ENCODE measurements around the gene CA5A. TPM values are rescaled to one million over a fixed set of nuclear protein-coding genes. Genes with fewer than 3 reads are reported as not detected.

CA5A gene
- total and polyA plus RNA-seq, 2 of the 13 experiments (the other 11 are each of a cell fraction or from before 2014, with no cell fraction given), result 66.8 to 106 TPM

- ATAC-seq, result no peak
- Histone ChIP-seq H3K79me2 (ENCODE audit: insufficient read depth, low read length) (peaks cover 78% of the 10 kb centered on the region), H3K4me1 (ENCODE audit: insufficient read depth, low read length) (peaks cover 24% of the 10 kb centered on the region), H3K4me3 (replicated peaks in 1 of 3; ENCODE audit: insufficient read depth in 1 of 3, low read depth in 2 of 3, low read length in 3 of 3) (no peak overlapping the region), H3K27ac (ENCODE audit: extremely low read length, insufficient read depth, low read length) (no peak overlapping the region), H4K20me1 (ENCODE audit: insufficient read depth, low read length) (no peaks in the 10 kb centered on the region), H3K4me2 (ENCODE audit: low read depth, low read length) (no peak overlapping the region), H2AFZ (ENCODE audit: low read length) (no peak overlapping the region), H3K9me3 (ENCODE audit: low read length) (no peaks in the 10 kb centered on the region), H3K27me3 (ENCODE audit: control insufficient read depth in 1 of 2, insufficient read depth in 2 of 2, low read length in 2 of 2) (no peaks in the 10 kb centered on the region), H3K9ac (ENCODE audit: insufficient read depth, low read depth, low read length) (no peak overlapping the region), H3K36me3 (replicated peaks in 1 of 2; ENCODE audit: control insufficient read depth in 1 of 2, insufficient read depth in 2 of 2, low read length in 2 of 2) (peaks cover 4 to 8% of the 10 kb centered on the region in 2 experiments; a peak in 3 of 5 replicates)
- in situ Hi-C loops (cut with HindIII; ENCODE audit: extremely low pct_ligation_motif_present, low pct_unique_long_range_greater_than_20kb) (no loop called here), intact Hi-C loops (cut with micrococcal nuclease; ENCODE audit: unreplicated experiment) (no loop called here)
- CTCF ChIA-PET (ENCODE audit: low intra/inter-chr PET ratio, low total read pairs), result no interaction called here
- 87% methylated on average over 4 of the region's 4 CpGs for WGBS (ENCODE audit: low lambda C conversion rate)
- peak; percentile 55 for FAIRE-seq
- no peak for DNase-seq (ENCODE audit: low spot score)
- BruUV-seq (replicated peaks), result no TSS peak
- POLR2A ChIA-PET, result interaction anchor here (3.4 kb wide), 1 partner anchor 11 kb away, joined by 15 read pairs; the partner anchor contains the start of gene BANP
- TF ChIP-seq ZNF577 (CRISPR knock-in tag; IDR thresholded peaks at IDR 0.05; ENCODE audit: borderline replicate concordance, low read depth) (no peak), ZNF605 (CRISPR knock-in tag; IDR thresholded peaks at IDR 0.05) (no peak)
These were observed 25.3 kb upstream of the CA5A start for GRCh38 chr16:87961623-87962022.

- peaks cover 73% of the 10 kb centered on the region for H3K79me2 ChIP-seq (ENCODE audit: insufficient read depth, low read length)
- no peak overlapping the region for H2AFZ ChIP-seq (ENCODE audit: low read length)
- H3K27ac ChIP-seq (ENCODE audit: extremely low read length, insufficient read depth, low read length), result no peak overlapping the region
- intact Hi-C loops (cut with micrococcal nuclease; ENCODE audit: unreplicated experiment), result no loop called here
- no peak overlapping the region for H3K4me2 ChIP-seq (ENCODE audit: low read depth, low read length)
- POLR2A ChIA-PET, result interaction anchor here (3.4 kb wide), 1 partner anchor 10 kb away, joined by 15 read pairs; the partner anchor contains the start of gene BANP
- H3K27me3 ChIP-seq (ENCODE audit: control insufficient read depth in 1 of 2, insufficient read depth in 2 of 2, low read length in 2 of 2), result no peaks in the 10 kb centered on the region
- H3K9me3 ChIP-seq (ENCODE audit: low read length), result no peaks in the 10 kb centered on the region
- WGBS (ENCODE audit: low lambda C conversion rate), result 97% methylated on average over 8 of the region's 8 CpGs
- H4K20me1 ChIP-seq (ENCODE audit: insufficient read depth, low read length), result no peaks in the 10 kb centered on the region
- CTCF ChIA-PET (ENCODE audit: low intra/inter-chr PET ratio, low total read pairs), result no interaction called here
- no peak overlapping the region for H3K4me3 ChIP-seq (replicated peaks in 1 of 3; ENCODE audit: insufficient read depth in 1 of 3, low read depth in 2 of 3, low read length in 3 of 3)
- no TSS peak for BruUV-seq (replicated peaks)
- ATAC-seq (no peak), DNase-seq (ENCODE audit: low spot score) (no peak), FAIRE-seq (peak; percentile 32)
- in situ Hi-C loops (cut with HindIII; ENCODE audit: extremely low pct_ligation_motif_present, low pct_unique_long_range_greater_than_20kb), result no loop called here
- no peak overlapping the region for H3K9ac ChIP-seq (ENCODE audit: insufficient read depth, low read depth, low read length)
- H3K4me1 ChIP-seq (ENCODE audit: insufficient read depth, low read length), result peaks cover 24% of the 10 kb centered on the region
- H3K36me3 ChIP-seq (replicated peaks in 1 of 2; ENCODE audit: control insufficient read depth in 1 of 2, insufficient read depth in 2 of 2, low read length in 2 of 2), result peaks cover 4 to 8% of the 10 kb centered on the region in 2 experiments; a peak in 3 of 5 replicates
- TF ChIP-seq ZNF768 (CRISPR knock-in tag; IDR thresholded peaks at IDR 0.05) (no peak), E2F5 (CRISPR knock-in tag; conservative IDR thresholded peaks at IDR 0.05) (no peak), HNF1B (CRISPR knock-in tag; IDR thresholded peaks at IDR 0.05) (no peak), BCL3 (CRISPR knock-in tag; IDR thresholded peaks at IDR 0.05) (no peak), ZNF260 (CRISPR knock-in tag; IDR thresholded peaks at IDR 0.05; ENCODE audit: borderline replicate concordance, low read depth) (no peak), ZNF616 (CRISPR knock-in tag; IDR thresholded peaks at IDR 0.05; ENCODE audit: low read depth) (no peak), HINFP (CRISPR knock-in tag; IDR thresholded peaks at IDR 0.05; ENCODE audit: low read depth) (no peak), GPBP1L1 (CRISPR knock-in tag; IDR thresholded peaks at IDR 0.05) (no peak), MTA1 (CRISPR knock-in tag; IDR thresholded peaks at IDR 0.05; ENCODE audit: borderline replicate concordance) (no peak)
These were observed 24.5 kb upstream of the CA5A start for GRCh38 chr16:87960852-87961251.
